ENCODE results near the gene CLEC5A.

CLEC5A gene

DNA sequence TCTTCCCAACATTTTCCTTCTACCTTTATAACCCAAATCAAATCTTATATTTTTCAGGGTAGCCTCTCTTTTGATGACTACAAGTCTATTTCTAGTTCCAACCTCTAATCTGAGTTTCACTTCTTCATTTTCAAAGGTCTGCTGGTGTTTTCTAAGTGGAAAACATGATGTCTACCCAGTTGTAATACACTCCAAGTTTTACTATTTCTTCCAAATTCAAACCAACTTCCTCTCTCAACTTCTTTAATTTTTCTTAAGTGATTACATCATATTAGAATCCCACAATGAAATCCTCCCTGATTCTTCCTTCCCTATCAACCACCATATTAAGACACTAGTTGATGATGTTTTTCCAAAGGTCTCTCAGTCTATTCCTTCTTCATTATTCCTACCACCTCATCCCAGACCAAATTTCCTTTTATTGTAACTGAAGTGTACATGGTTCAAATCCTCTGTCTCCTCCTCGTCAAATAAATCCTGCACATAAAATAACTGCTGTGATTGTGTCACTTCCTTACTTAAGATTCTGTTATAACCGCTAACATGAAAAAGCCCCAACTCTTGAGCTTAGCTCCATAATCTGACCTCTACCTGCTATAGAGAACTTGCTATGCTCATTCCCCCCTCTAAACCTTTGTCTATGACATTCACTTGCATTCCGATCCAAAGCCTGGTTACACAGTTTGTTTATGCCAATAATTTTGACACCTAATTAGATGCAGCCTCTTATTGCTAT, 14.1 kb upstream of the CLEC5A start:
- peak; percentile 73 to 80 for DNase-seq (ENCODE audit: low read depth in 1 of 2, low spot score in 1 of 2)
- H3K4me3 ChIP-seq (replicated peaks; ENCODE audit: insufficient read depth, low read length), result no peak overlapping the region; the same call in 1 of the 2 replicates
- TF ChIP-seq POLR2AphosphoS5 (IDR thresholded peaks at IDR 0.05; ENCODE audit: low read depth), result no peak
- peak; percentile 91 for TF ChIP-seq SPI1 (IDR thresholded peaks at IDR 0.05; ENCODE audit: borderline replicate concordance, low read depth)
- TF ChIP-seq, protein P1, sequence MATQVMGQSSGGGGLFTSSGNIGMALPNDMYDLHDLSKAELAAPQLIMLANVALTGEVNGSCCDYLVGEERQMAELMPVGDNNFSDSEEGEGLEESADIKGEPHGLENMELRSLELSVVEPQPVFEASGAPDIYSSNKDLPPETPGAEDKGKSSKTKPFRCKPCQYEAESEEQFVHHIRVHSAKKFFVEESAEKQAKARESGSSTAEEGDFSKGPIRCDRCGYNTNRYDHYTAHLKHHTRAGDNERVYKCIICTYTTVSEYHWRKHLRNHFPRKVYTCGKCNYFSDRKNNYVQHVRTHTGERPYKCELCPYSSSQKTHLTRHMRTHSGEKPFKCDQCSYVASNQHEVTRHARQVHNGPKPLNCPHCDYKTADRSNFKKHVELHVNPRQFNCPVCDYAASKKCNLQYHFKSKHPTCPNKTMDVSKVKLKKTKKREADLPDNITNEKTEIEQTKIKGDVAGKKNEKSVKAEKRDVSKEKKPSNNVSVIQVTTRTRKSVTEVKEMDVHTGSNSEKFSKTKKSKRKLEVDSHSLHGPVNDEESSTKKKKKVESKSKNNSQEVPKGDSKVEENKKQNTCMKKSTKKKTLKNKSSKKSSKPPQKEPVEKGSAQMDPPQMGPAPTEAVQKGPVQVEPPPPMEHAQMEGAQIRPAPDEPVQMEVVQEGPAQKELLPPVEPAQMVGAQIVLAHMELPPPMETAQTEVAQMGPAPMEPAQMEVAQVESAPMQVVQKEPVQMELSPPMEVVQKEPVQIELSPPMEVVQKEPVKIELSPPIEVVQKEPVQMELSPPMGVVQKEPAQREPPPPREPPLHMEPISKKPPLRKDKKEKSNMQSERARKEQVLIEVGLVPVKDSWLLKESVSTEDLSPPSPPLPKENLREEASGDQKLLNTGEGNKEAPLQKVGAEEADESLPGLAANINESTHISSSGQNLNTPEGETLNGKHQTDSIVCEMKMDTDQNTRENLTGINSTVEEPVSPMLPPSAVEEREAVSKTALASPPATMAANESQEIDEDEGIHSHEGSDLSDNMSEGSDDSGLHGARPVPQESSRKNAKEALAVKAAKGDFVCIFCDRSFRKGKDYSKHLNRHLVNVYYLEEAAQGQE (IDR thresholded peaks at IDR 0.05; ENCODE audit: insufficient replicate concordance, low read depth), result no peak
- TF ChIP-seq CTCF (IDR thresholded peaks at IDR 0.05; ENCODE audit: insufficient read depth, low read length), result no peak
- no peak for TF ChIP-seq GABPA (IDR thresholded peaks at IDR 0.05; ENCODE audit: low read depth)
- peak overlapping the region; percentile 87 for H3K27ac ChIP-seq (replicated peaks)
- H3K27me3 ChIP-seq (ENCODE audit: insufficient read depth, poor library complexity, severe bottlenecking), result no peaks in the 10 kb centered on the region

DNA sequence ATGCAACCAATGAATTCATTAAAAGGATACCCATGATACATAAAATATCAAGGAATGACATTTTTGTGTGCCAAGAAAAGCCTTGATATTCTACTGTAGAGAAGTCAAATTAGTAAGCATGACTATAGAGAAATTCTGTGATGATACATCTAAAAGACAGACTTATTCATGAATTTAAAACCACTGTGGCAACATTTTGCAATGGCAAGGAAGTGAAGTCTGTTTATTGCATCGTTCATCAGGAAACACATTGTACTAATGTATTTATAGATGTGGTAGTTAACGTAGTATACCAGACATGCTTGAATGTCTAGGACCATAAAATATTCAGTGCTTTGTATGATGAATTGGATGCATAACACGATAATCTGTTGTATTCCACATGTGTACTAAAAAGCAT, 9.3 kb upstream of the CLEC5A start:
- H3K27ac ChIP-seq (replicated peaks), result peak overlapping the region; percentile 87
- H3K4me3 ChIP-seq (replicated peaks; ENCODE audit: insufficient read depth, low read length), result no peak overlapping the region
- DNase-seq (ENCODE audit: low read depth in 1 of 2, low spot score in 1 of 2), result peak in 1 of 2 experiments; percentile 70
- no peaks in the 10 kb centered on the region for H3K27me3 ChIP-seq (ENCODE audit: insufficient read depth, poor library complexity, severe bottlenecking)
- TF ChIP-seq, protein P1 (IDR thresholded peaks at IDR 0.05; ENCODE audit: insufficient replicate concordance, low read depth), result peak; percentile 12
- TF ChIP-seq CTCF (IDR thresholded peaks at IDR 0.05; ENCODE audit: insufficient read depth, low read length) (no peak), SPI1 (IDR thresholded peaks at IDR 0.05; ENCODE audit: borderline replicate concordance, low read depth) (peak; percentile 70; the same call in 1 of the 2 replicates), POLR2AphosphoS5 (IDR thresholded peaks at IDR 0.05; ENCODE audit: low read depth) (peak; percentile 81; the same call in 1 of the 2 replicates), GABPA (IDR thresholded peaks at IDR 0.05; ENCODE audit: low read depth) (no peak)

- no peak overlapping the region for H3K4me3 ChIP-seq (replicated peaks; ENCODE audit: insufficient read depth, low read length)
- peak overlapping the region; percentile 38 for H3K27ac ChIP-seq (replicated peaks)
- TF ChIP-seq CTCF (IDR thresholded peaks at IDR 0.05; ENCODE audit: insufficient read depth, low read length) (no peak), POLR2AphosphoS5 (IDR thresholded peaks at IDR 0.05; ENCODE audit: low read depth) (no peak), GABPA (IDR thresholded peaks at IDR 0.05; ENCODE audit: low read depth) (no peak), SPI1 (IDR thresholded peaks at IDR 0.05; ENCODE audit: borderline replicate concordance, low read depth) (no peak)
- TF ChIP-seq, protein P1 (IDR thresholded peaks at IDR 0.05; ENCODE audit: insufficient replicate concordance, low read depth), result no peak
- no peak for DNase-seq (ENCODE audit: low read depth in 1 of 2, low spot score in 1 of 2)
- no peaks in the 10 kb centered on the region for H3K27me3 ChIP-seq (ENCODE audit: insufficient read depth, poor library complexity, severe bottlenecking)
Observed at GRCh38 chr7:141954334-141954733, 7.6 kb upstream of the CLEC5A start.

Data from HL-60 (cell line).